BJ (cell line): ENCODE data around the gene PRKG1. TPM values are rescaled to one million over a fixed set of nuclear protein-coding genes. Genes with fewer than 3 reads are reported as not detected.

Experiments
- CTCF ChIA-PET: fragments of 350-600 bp; formaldehyde crosslinking; extraction: SDS; loops from one replicate; lab custom pipeline; 2021; ENCODE audit warnings: antibody characterized with exemption, inconsistent platforms; lab: Yijun Ruan, JAX
- POLR2A ChIA-PET: fragments of 300-600 bp; sonication (Branson Sonifier 250); formaldehyde crosslinking; extraction: SDS; loops from one replicate; lab custom pipeline; 2021; ENCODE audit warnings: antibody characterized with exemption; lab: Charles Lee
- DNase-seq: peaks from one replicate; pipeline ENCODE4 v3.0.0-alpha.2; 2011; ENCODE audit warnings: low read depth
- H3K27me3 ChIP-seq: 2 replicates; pipeline ENCODE4 v1.6.0; 2011; ENCODE audit warnings: low read length; ENCODE audit not compliant: control insufficient read depth, insufficient read depth
- H3K36me3 ChIP-seq: 2 replicates; pipeline ENCODE4 v1.5.1; 2011; ENCODE audit warnings: low read length; ENCODE audit not compliant: control insufficient read depth, insufficient read depth
- H3K4me3 ChIP-seq: 2 replicates; pipeline ENCODE4 v1.5.1; 2011; ENCODE audit warnings: low read depth, mild to moderate bottlenecking, control low read depth, low read length
- polyA plus RNA-seq: library from polyadenylated mRNA; depleted of rRNA; stranded (reverse); fragments of >200 nt; gene quantifications from 2 replicates; pipeline ENCODE4 v1.2.3, GENCODE V29; 2011
- TF ChIP-seq, protein P1 (sequence below): IDR thresholded peaks from 2 replicates; pipeline ENCODE4 v1.5.1; 2011; ENCODE audit warnings: low read depth, mild to moderate bottlenecking, control low read depth, inconsistent platforms, low read length, moderate library complexity; ENCODE audit not compliant: insufficient read depth

Gene PRKG1
- polyA plus RNA-seq, 1 experiment: 9.7 TPM

- no peak overlapping the region for H3K4me3 ChIP-seq
- CTCF ChIA-PET: interaction anchor here (0.8 kb wide), 1 partner anchor 18 kb away, joined by 3 read pairs; no protein-coding TSS in a partner anchor
- DNase-seq: no peak
- TF ChIP-seq, protein P1, sequence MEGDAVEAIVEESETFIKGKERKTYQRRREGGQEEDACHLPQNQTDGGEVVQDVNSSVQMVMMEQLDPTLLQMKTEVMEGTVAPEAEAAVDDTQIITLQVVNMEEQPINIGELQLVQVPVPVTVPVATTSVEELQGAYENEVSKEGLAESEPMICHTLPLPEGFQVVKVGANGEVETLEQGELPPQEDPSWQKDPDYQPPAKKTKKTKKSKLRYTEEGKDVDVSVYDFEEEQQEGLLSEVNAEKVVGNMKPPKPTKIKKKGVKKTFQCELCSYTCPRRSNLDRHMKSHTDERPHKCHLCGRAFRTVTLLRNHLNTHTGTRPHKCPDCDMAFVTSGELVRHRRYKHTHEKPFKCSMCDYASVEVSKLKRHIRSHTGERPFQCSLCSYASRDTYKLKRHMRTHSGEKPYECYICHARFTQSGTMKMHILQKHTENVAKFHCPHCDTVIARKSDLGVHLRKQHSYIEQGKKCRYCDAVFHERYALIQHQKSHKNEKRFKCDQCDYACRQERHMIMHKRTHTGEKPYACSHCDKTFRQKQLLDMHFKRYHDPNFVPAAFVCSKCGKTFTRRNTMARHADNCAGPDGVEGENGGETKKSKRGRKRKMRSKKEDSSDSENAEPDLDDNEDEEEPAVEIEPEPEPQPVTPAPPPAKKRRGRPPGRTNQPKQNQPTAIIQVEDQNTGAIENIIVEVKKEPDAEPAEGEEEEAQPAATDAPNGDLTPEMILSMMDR: no peak
- POLR2A ChIA-PET: no interaction called here
- H3K36me3 ChIP-seq: no peaks in the 10 kb centered on the region
- H3K27me3 ChIP-seq: no peaks in the 10 kb centered on the region
These were observed 1194.9 kb downstream of the PRKG1 start for GRCh38 chr10:52269233-52269632.

DNA sequence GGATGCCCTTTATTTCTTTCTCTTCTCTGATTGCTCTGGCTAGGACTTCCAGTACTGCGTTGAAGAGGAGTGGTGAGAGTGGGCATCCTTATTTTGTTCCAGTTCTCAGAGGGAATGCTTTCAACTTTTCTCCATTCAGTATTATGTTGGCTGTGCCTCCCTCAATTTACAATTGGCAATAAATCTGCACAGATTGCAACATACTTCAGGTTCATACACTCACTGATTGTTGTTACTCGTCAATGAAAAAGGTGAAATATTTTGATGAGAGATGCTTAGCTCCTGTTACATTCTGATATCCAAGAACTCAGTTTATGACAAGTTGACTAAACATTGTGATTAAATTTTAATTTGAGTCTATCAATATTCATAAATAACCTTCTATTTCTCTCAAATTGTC is 1201.9 kb downstream of the PRKG1 start:
- CTCF ChIA-PET: no interaction called here
- TF ChIP-seq, protein P1: no peak
- H3K27me3 ChIP-seq: no peaks in the 10 kb centered on the region
- no peak for DNase-seq
- POLR2A ChIA-PET: no interaction called here
- no peaks in the 10 kb centered on the region for H3K36me3 ChIP-seq
- H3K4me3 ChIP-seq: no peak overlapping the region

DNA sequence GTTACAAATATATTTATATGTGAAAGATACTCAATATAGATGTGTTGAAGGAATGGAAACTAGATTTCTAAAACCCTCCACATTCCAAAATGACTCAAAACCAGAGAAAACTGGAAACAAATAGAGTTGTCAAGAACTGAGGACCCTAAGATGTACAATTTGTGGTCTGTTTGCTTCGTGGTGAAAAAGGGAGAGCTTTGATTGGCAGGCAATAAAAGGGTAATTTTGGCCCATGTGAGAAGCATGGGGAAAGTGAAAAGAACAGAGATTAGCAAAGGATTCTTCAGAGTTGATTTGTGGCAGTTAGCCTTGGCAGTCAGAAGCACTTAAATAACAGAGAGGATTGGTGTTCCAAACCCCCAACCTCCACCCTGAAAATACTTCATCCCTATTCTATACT is 1202.7 kb downstream of the PRKG1 start:
- no peaks in the 10 kb centered on the region for H3K27me3 ChIP-seq
- CTCF ChIA-PET: no interaction called here
- H3K36me3 ChIP-seq: no peaks in the 10 kb centered on the region
- H3K4me3 ChIP-seq: no peak overlapping the region
- POLR2A ChIA-PET: no interaction called here
- TF ChIP-seq, protein P1: no peak
- DNase-seq: no peak

DNA sequence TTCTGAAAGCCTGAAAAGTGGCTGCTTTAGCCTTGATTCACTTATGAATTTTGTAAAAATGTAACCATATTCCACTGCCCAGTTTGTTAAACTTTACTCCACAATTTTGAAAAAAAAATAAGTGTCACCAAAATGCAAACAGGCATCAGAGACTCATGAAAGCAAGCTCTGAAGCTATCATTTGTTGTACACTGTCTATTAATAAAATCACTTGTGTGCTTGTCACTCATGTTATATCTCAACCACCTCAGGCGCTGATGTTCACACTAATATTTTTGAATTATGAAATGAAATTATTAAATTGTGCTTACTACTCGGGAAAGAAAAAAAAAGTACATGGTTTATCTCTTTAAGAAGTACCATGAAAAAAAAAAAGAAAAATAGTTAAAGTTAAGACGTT is 1205.3 kb downstream of the PRKG1 start:
- CTCF ChIA-PET: interaction anchor here (0.7 to 1.4 kb wide), 2 partner anchors 63 to 345 kb away, joined by 4 to 5 read pairs; no protein-coding TSS in a partner anchor
- POLR2A ChIA-PET: no interaction called here
- Histone ChIP-seq H3K27me3 (no peaks in the 10 kb centered on the region), H3K4me3 (no peak overlapping the region), H3K36me3 (no peaks in the 10 kb centered on the region)
- no peak for DNase-seq
- TF ChIP-seq, protein P1: no peak

GRCh38 chr10:52280051-52280450 is 1205.8 kb downstream of the PRKG1 start:
- POLR2A ChIA-PET: no interaction called here
- CTCF ChIA-PET: interaction anchor here (0.7 to 1.4 kb wide), 2 partner anchors 64 to 344 kb away, joined by 4 to 5 read pairs; no protein-coding TSS in a partner anchor
- no peaks in the 10 kb centered on the region for H3K27me3 ChIP-seq
- DNase-seq: no peak
- H3K4me3 ChIP-seq: no peak overlapping the region
- no peaks in the 10 kb centered on the region for H3K36me3 ChIP-seq
- TF ChIP-seq, protein P1: no peak
